HL-60 (cell line): ENCODE data around the gene ACTN4.

Source experiments
- CTCF ChIP-seq: IDR thresholded peaks from one replicate; pipeline ENCODE4 v1.5.1; 2011; ENCODE audit warnings: low read length, control low read depth, inconsistent platforms; ENCODE audit not compliant: insufficient read depth
- GABPA ChIP-seq: IDR thresholded peaks from 2 replicates; pipeline ENCODE4 v1.6.1; 2012; ENCODE audit warnings: low read depth
- POLR2AphosphoS5 ChIP-seq: IDR thresholded peaks from 2 replicates; pipeline ENCODE4 v1.6.1; 2012; ENCODE audit warnings: low read depth
- SPI1 ChIP-seq: IDR thresholded peaks from 2 replicates; pipeline ENCODE4 v1.6.1; 2012; ENCODE audit warnings: low read depth, mild to moderate bottlenecking, borderline replicate concordance
- TF ChIP-seq, protein P1 (sequence below): IDR thresholded peaks from 2 replicates; pipeline ENCODE4 v1.6.1; 2012; ENCODE audit warnings: low read depth; ENCODE audit not compliant: insufficient replicate concordance

GRCh38 chr19:38657633-38658222 is 10.3 kb downstream of the ACTN4 start:
- TF ChIP-seq CTCF (no peak), POLR2AphosphoS5 (no peak), GABPA (no peak), SPI1 (no peak)
- TF ChIP-seq, protein P1, sequence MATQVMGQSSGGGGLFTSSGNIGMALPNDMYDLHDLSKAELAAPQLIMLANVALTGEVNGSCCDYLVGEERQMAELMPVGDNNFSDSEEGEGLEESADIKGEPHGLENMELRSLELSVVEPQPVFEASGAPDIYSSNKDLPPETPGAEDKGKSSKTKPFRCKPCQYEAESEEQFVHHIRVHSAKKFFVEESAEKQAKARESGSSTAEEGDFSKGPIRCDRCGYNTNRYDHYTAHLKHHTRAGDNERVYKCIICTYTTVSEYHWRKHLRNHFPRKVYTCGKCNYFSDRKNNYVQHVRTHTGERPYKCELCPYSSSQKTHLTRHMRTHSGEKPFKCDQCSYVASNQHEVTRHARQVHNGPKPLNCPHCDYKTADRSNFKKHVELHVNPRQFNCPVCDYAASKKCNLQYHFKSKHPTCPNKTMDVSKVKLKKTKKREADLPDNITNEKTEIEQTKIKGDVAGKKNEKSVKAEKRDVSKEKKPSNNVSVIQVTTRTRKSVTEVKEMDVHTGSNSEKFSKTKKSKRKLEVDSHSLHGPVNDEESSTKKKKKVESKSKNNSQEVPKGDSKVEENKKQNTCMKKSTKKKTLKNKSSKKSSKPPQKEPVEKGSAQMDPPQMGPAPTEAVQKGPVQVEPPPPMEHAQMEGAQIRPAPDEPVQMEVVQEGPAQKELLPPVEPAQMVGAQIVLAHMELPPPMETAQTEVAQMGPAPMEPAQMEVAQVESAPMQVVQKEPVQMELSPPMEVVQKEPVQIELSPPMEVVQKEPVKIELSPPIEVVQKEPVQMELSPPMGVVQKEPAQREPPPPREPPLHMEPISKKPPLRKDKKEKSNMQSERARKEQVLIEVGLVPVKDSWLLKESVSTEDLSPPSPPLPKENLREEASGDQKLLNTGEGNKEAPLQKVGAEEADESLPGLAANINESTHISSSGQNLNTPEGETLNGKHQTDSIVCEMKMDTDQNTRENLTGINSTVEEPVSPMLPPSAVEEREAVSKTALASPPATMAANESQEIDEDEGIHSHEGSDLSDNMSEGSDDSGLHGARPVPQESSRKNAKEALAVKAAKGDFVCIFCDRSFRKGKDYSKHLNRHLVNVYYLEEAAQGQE: no peak
